HepG2 (cell line): ENCODE data around the gene GRM4. TPM values are rescaled to one million over a fixed set of nuclear protein-coding genes. Genes with fewer than 3 reads are reported as not detected.

Source experiments
- ATAC-seq: fragments of 200-7000 bp; cut with Tn5 transposase; 3 replicates; pipeline ENCODE4 v1.9.1; 2020; ENCODE audit warnings: mild to moderate bottlenecking, moderate library complexity
- BruUV-seq: library from RNA; stranded (reverse); fragments of 400-500 nt; replicated peaks from 2 replicates; lab custom pipeline; 2021; lab: Mats Ljungman, UMichigan
- CTCF ChIA-PET: fragments of 300-600 bp; formaldehyde crosslinking; extraction: SDS; loops from one replicate; lab custom pipeline; 2021; ENCODE audit warnings: low total read pairs, inconsistent platforms, low intra/inter-chr PET ratio; lab: Yijun Ruan, JAX
- POLR2A ChIA-PET: fragments of 350-600 bp; sonication (Branson Sonifier 250); formaldehyde crosslinking; loops from one replicate; lab custom pipeline; 2020; ENCODE audit warnings: antibody characterized with exemption, inconsistent platforms; lab: Yijun Ruan, JAX
- DNase-seq: peaks from one replicate; pipeline ENCODE4 v3.0.0-alpha.2; 2015; ENCODE audit warnings: low spot score
- FAIRE-seq: peaks from 3 replicates; lab custom pipeline; 2011; peaks lifted over from hg19 to GRCh38; lab: Jason Lieb, UNC
- H2AFZ ChIP-seq: one replicate; pipeline ENCODE4 v1.6.1; 2011; ENCODE audit warnings: low read length, inconsistent platforms
- H3K27ac ChIP-seq: fragments of 300-600 bp; 3 replicates; pipeline ENCODE4 v1.8.0; 2011; ENCODE audit warnings: mixed run types, mild to moderate bottlenecking, mixed read lengths, low read length, inconsistent platforms; ENCODE audit not compliant: insufficient read depth; ENCODE audit errors: extremely low read length
- H3K27me3 ChIP-seq, 2 experiments: fragments of 200-600 bp in 1 of 2; 2 replicates in 1 of 2; 3 replicates in 1 of 2; pipeline versions ENCODE4 v1.6.0 to v1.8.0; 2011; ENCODE audit warnings: low read length in 2 of 2, mild to moderate bottlenecking in 2 of 2, moderate library complexity in 2 of 2, inconsistent platforms in 1 of 2; ENCODE audit not compliant: insufficient read depth in 2 of 2, control insufficient read depth in 1 of 2
- H3K36me3 ChIP-seq, 2 experiments: fragments of 200-600 bp in 1 of 2; replicated peaks in 1 of 2; 2 replicates in 1 of 2; 3 replicates in 1 of 2; pipeline versions ENCODE4 v1.5.1 to v1.8.0; 2011; ENCODE audit warnings: low read length in 2 of 2, inconsistent platforms in 1 of 2; ENCODE audit not compliant: insufficient read depth in 2 of 2, control insufficient read depth in 1 of 2
- H3K4me1 ChIP-seq: 2 replicates; pipeline ENCODE4 v1.5.1; 2012; ENCODE audit warnings: low read length, inconsistent platforms; ENCODE audit not compliant: insufficient read depth
- H3K4me2 ChIP-seq: 2 replicates; pipeline ENCODE4 v1.6.0; 2011; ENCODE audit warnings: low read depth, low read length, inconsistent platforms
- H3K4me3 ChIP-seq, 3 experiments: fragments of 200-600 bp in 1 of 3; sonication (generic), shearing (Covaris generic) in 1 of 3; replicated peaks in 1 of 3; 2 replicates each; pipeline ENCODE4 v1.5.1; 2011 to 2016; ENCODE audit warnings: low read length in 3 of 3, inconsistent platforms in 2 of 3, low read depth in 2 of 3, mild to moderate bottlenecking in 2 of 3, control low read depth in 1 of 3, mixed read lengths in 1 of 3; ENCODE audit not compliant: insufficient read depth in 1 of 3
- H3K79me2 ChIP-seq: one replicate; pipeline ENCODE4 v1.6.1; 2011; ENCODE audit warnings: low read length, inconsistent platforms; ENCODE audit not compliant: insufficient read depth
- H3K9ac ChIP-seq: 2 replicates; pipeline ENCODE4 v1.6.0; 2011; ENCODE audit warnings: mild to moderate bottlenecking, low read depth, low read length, inconsistent platforms; ENCODE audit not compliant: insufficient read depth
- H3K9me3 ChIP-seq: 2 replicates; pipeline ENCODE4 v1.5.1; 2012; ENCODE audit warnings: mild to moderate bottlenecking, low read length
- H4K20me1 ChIP-seq: 2 replicates; pipeline ENCODE4 v1.6.0; 2011; ENCODE audit warnings: inconsistent platforms, mild to moderate bottlenecking, low read length, moderate library complexity; ENCODE audit not compliant: insufficient read depth
- MXD4 ChIP-seq: IDR thresholded peaks from 2 replicates; pipeline ENCODE4 v1.6.1; 2016; ENCODE audit warnings: mild to moderate bottlenecking, missing biosample characterization, missing genetic modification reagents
- NCOA2 ChIP-seq: sonication (generic); formaldehyde crosslinking; IDR thresholded peaks from 2 replicates; pipeline ENCODE4 v1.8.0; 2022; ENCODE audit warnings: inconsistent platforms
- PHF21A ChIP-seq: sonication (generic); formaldehyde crosslinking; IDR thresholded peaks from 2 replicates; pipeline ENCODE4 v1.5.0; 2020; ENCODE audit warnings: mild to moderate bottlenecking, missing genetic modification reagents
- SATB2 ChIP-seq: sonication (generic); formaldehyde crosslinking; IDR thresholded peaks from 2 replicates; pipeline ENCODE4 v1.5.0; 2020; ENCODE audit warnings: missing genetic modification reagents
- THAP11 ChIP-seq: IDR thresholded peaks from 2 replicates; pipeline ENCODE4 v1.6.1; 2016; ENCODE audit warnings: missing biosample characterization, missing genetic modification reagents
- ZNF232 ChIP-seq: sonication (generic); formaldehyde crosslinking; IDR thresholded peaks from 2 replicates; pipeline ENCODE4 v1.4.0; 2020; ENCODE audit warnings: missing genetic modification reagents, borderline replicate concordance
- ZNF660 ChIP-seq: sonication (generic); formaldehyde crosslinking; IDR thresholded peaks from 2 replicates; pipeline ENCODE4 v1.5.1; 2020; ENCODE audit warnings: mild to moderate bottlenecking, low read depth, missing genetic modification reagents, borderline replicate concordance
- ZNF773 ChIP-seq: sonication (generic); formaldehyde crosslinking; IDR thresholded peaks from 2 replicates; pipeline ENCODE4 v1.4.0; 2020; ENCODE audit warnings: missing genetic modification reagents, borderline replicate concordance
- ZNF883 ChIP-seq: sonication (generic); formaldehyde crosslinking; IDR thresholded peaks from 2 replicates; pipeline ENCODE4 v1.5.1; 2020; ENCODE audit warnings: mild to moderate bottlenecking, missing genetic modification reagents; ENCODE audit errors: not compliant biosample characterization
- WGBS: methylation state at CpG from one replicate; pipeline ENCODE4 v1.1.6; 2017; ENCODE audit warnings: low lambda C conversion rate; 5-methylcytosine and 5-hydroxymethylcytosine counted together
- in situ Hi-C: cut with HindIII; loops from 2 replicates; pipeline ENCODE4 v1.10.0; 2017; ENCODE audit warnings: low pct_unique_long_range_greater_than_20kb; ENCODE audit not compliant: extremely low pct_ligation_motif_present
- intact Hi-C: fragments of 100-400 bp; cut with micrococcal nuclease; formaldehyde crosslinking; loops from one replicate; pipeline ENCODE4 v1.10.0; 2022; ENCODE audit not compliant: unreplicated experiment
- polyA plus RNA-seq, 8 experiments: library from polyadenylated mRNA; depleted of rRNA in 3 of 8; stranded (reverse) in 7 of 8; unstranded in 1 of 8; fragments of >200 nt; fragmentation: Illumina TruSeq in 4 of 8; extraction: Trizol in 4 of 8; gene quantifications; 2 replicates each; pipeline versions ENCODE4 v1.2.1 to v1.2.3, GENCODE V29; 2011 to 2016; ENCODE audit warnings: low read depth in 4 of 8, missing spikeins in 1 of 8, mixed read lengths in 1 of 8; ENCODE audit not compliant: insufficient read depth in 1 of 8
- total RNA-seq, 5 experiments: library from RNA; depleted of rRNA; stranded (reverse); fragments of >200 nt; fragmentation: Illumina TruSeq; extraction: Trizol; gene quantifications; 2 replicates each; pipeline ENCODE4 v1.2.3, GENCODE V29; 2016; ENCODE audit warnings: low read depth in 1 of 5
- TF ChIP-seq, protein P1 (sequence below): IDR thresholded peaks from 2 replicates; pipeline ENCODE4 v1.6.1; 2016; ENCODE audit warnings: missing biosample characterization, missing genetic modification reagents, low read depth
- TF ChIP-seq, protein P2 (sequence below): sonication (generic); formaldehyde crosslinking; IDR thresholded peaks from 2 replicates; pipeline ENCODE4 v1.4.0; 2020; ENCODE audit warnings: missing genetic modification reagents
- TF ChIP-seq, protein P3 (sequence below): sonication (generic); formaldehyde crosslinking; IDR thresholded peaks from 2 replicates; pipeline ENCODE4 v1.4.0; 2020; ENCODE audit warnings: low read depth, mild to moderate bottlenecking, missing genetic modification reagents
- TF ChIP-seq, protein P4 (sequence below): sonication (generic); formaldehyde crosslinking; IDR thresholded peaks from 2 replicates; pipeline ENCODE4 v1.5.0; 2020; ENCODE audit warnings: mild to moderate bottlenecking, missing genetic modification reagents

The GRM4 gene
- total and polyA plus RNA-seq, 2 of the 13 experiments (the other 11 are each of a cell fraction or from before 2014, with no cell fraction given) = not detected

DNA sequence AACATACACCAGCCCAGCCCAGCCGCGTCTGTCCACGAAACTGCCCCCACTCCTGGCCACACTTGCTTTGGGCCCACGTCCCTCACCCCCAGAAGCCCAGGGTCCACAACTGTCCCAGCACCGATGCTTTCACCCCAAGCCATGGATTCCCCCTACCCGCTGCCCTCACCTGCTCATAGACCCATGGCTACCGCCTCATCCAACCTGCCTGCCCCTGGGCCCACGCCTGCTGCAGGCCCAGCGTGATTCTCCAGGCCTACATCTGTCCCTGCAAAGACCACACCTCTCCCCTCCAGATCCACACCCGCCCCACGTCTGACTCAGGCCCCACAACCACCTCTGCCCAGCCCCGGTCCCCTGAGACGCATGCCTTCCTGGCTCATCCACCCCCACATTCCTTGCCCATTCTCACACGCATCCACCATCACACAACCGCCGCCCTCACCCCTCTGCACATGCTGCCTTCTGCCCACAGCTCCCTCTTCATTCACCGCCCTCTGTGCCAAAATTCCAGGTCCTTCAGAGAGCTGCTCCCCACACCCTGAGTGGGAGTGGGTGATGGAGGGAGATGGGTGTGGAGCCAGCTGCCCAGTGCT is 86.7 kb downstream of the GRM4 start:
- no peak overlapping the region for H3K9ac ChIP-seq
- H3K4me1 ChIP-seq = no peaks in the 10 kb centered on the region
- no peak overlapping the region for H2AFZ ChIP-seq
- ATAC-seq (no peak), FAIRE-seq (no peak), DNase-seq (no peak)
- H3K4me3 ChIP-seq = no peak overlapping the region
- no TSS peak for BruUV-seq
- H3K27ac ChIP-seq = no peak overlapping the region
- H3K79me2 ChIP-seq = no peaks in the 10 kb centered on the region
- ChIA-PET CTCF (no interaction called here), POLR2A (no interaction called here)
- H3K9me3 ChIP-seq = no peaks in the 10 kb centered on the region
- peaks cover 11% of the 10 kb centered on the region; the same call in 1 of the 2 replicates for H4K20me1 ChIP-seq
- in situ Hi-C loops (loop anchor here (5.0 kb wide), 1 partner anchor 83 kb away; no protein-coding TSS in a partner anchor), intact Hi-C loops (no loop called here)
- 14% methylated on average over 14 of the region's 17 CpGs for WGBS
- TF ChIP-seq ZNF232 = no peak
- no peak for TF ChIP-seq ZNF883 (CRISPR knock-in tag)
- peaks cover 18 to 67% of the 10 kb centered on the region in 2 experiments for H3K27me3 ChIP-seq
- H3K36me3 ChIP-seq = no peaks in the 10 kb centered on the region
- no peak overlapping the region for H3K4me2 ChIP-seq

DNA sequence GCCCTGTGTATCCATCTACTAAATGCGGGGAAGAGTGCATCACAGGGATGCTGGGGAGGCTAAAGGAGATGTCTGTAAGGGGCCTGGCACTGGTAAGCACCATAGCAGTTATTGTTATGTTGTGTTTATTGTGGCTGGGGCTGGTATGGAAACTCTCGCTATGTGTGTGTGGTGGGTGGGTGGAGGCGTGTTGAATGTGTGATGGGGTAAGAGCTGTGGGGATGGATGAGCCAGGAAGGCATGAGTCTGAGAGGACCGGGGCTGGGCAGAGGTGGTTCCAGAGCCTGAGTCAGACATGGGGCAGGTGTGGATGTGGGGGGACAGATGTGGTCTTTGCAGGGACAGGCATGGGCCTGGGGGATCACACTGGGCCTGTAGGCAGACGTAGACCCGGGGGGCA is 88.1 kb downstream of the GRM4 start:
- in situ Hi-C loops = loop anchor here (5.0 kb wide), 1 partner anchor 85 kb away; no protein-coding TSS in a partner anchor
- H2AFZ ChIP-seq = no peak overlapping the region
- no peak overlapping the region for H3K9ac ChIP-seq
- no peak for FAIRE-seq
- DNase-seq = no peak
- no peak overlapping the region for H3K4me2 ChIP-seq
- no peak for ATAC-seq
- H3K27me3 ChIP-seq = peaks cover 16 to 60% of the 10 kb centered on the region in 2 experiments
- H3K4me3 ChIP-seq = no peak overlapping the region
- H3K36me3 ChIP-seq = no peaks in the 10 kb centered on the region
- ChIA-PET CTCF (no interaction called here), POLR2A (no interaction called here)
- intact Hi-C loops = no loop called here
- no peaks in the 10 kb centered on the region for H3K9me3 ChIP-seq
- BruUV-seq = no TSS peak
- no peaks in the 10 kb centered on the region for H3K4me1 ChIP-seq
- H3K27ac ChIP-seq = no peak overlapping the region
- 13% methylated on average over 4 of the region's 6 CpGs for WGBS
- H4K20me1 ChIP-seq = peaks cover 11% of the 10 kb centered on the region; the same call in 1 of the 2 replicates
- H3K79me2 ChIP-seq = no peaks in the 10 kb centered on the region
- TF ChIP-seq, protein P1, sequence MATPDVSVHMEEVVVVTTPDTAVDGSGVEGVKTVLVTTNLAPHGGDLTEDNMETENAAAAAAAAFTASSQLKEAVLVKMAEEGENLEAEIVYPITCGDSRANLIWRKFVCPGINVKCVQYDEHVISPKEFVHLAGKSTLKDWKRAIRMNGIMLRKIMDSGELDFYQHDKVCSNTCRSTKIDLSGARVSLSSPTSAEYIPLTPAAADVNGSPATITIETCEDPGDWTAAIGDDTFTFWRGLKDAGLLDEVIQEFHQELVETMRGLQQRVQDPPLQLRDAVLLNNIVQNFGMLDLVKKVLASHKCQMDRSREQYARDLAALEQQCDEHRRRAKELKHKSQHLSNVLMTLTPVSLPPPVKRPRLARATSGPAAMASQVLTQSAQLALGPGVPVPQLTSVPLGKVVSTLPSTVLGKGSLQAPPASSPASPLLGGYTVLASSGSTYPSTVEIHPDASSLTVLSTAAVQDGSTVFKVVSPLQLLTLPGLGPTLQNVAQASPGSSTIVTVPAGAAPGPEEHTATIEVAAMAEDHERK (CRISPR knock-in tag) = no peak
- TF ChIP-seq, protein P2, sequence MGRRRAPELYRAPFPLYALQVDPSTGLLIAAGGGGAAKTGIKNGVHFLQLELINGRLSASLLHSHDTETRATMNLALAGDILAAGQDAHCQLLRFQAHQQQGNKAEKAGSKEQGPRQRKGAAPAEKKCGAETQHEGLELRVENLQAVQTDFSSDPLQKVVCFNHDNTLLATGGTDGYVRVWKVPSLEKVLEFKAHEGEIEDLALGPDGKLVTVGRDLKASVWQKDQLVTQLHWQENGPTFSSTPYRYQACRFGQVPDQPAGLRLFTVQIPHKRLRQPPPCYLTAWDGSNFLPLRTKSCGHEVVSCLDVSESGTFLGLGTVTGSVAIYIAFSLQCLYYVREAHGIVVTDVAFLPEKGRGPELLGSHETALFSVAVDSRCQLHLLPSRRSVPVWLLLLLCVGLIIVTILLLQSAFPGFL (CRISPR knock-in tag) = no peak
- TF ChIP-seq ZNF660 (CRISPR knock-in tag) (no peak), PHF21A (no peak), NCOA2 (CRISPR knock-in tag) (no peak), MXD4 (CRISPR knock-in tag) (no peak), THAP11 (CRISPR knock-in tag) (no peak), SATB2 (CRISPR knock-in tag) (no peak), ZNF773 (CRISPR knock-in tag) (no peak)
- TF ChIP-seq, protein P3, sequence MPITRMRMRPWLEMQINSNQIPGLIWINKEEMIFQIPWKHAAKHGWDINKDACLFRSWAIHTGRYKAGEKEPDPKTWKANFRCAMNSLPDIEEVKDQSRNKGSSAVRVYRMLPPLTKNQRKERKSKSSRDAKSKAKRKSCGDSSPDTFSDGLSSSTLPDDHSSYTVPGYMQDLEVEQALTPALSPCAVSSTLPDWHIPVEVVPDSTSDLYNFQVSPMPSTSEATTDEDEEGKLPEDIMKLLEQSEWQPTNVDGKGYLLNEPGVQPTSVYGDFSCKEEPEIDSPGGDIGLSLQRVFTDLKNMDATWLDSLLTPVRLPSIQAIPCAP = no peak
- TF ChIP-seq, protein P4, sequence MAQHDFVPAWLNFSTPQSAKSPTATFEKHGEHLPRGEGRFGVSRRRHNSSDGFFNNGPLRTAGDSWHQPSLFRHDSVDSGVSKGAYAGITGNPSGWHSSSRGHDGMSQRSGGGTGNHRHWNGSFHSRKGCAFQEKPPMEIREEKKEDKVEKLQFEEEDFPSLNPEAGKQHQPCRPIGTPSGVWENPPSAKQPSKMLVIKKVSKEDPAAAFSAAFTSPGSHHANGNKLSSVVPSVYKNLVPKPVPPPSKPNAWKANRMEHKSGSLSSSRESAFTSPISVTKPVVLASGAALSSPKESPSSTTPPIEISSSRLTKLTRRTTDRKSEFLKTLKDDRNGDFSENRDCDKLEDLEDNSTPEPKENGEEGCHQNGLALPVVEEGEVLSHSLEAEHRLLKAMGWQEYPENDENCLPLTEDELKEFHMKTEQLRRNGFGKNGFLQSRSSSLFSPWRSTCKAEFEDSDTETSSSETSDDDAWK = no peak
